A549 (cell line): Measurements from ENCODE around the gene CNTN1.

ENCODE experiments used
- CEBPB ChIP-seq, 2 experiments: fragments of >200 bp in 1 of 2; sonication (Bioruptor Twin) in 1 of 2; formaldehyde crosslinking in 1 of 2; IDR thresholded peaks; 2 replicates each; pipeline ENCODE4 v1.6.1; 2012 to 2016
- ESRRA ChIP-seq: fragments of 150-350 bp; IDR thresholded peaks from 2 replicates; pipeline ENCODE4 v1.6.1; 2014; ENCODE audit warnings: mild to moderate bottlenecking, low read length, borderline replicate concordance
- TF ChIP-seq, protein P1 (sequence below): fragments of >200 bp; sonication (Bioruptor Twin); formaldehyde crosslinking; IDR thresholded peaks from 3 replicates; pipeline ENCODE4 v1.5.1; 2016

DNA sequence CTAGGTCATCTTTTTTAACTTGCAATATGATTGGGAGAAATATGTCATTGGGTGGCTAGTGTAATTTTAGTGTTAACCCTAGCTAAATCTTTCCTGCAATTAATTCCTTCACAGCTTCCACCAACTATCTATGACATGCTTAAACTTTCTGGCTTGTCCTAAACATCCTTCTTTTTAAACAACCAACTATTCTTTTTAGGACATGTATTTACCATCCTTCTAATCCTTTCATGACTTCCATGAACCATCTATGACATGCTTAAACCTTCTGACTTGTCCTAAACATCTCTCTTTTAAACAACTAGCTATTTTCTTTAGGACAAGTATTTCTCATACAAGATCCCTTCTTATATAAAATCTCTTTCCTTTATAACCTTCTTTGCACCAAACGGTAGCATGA is 316.2 kb downstream of the CNTN1 start:
- TF ChIP-seq, protein P1, sequence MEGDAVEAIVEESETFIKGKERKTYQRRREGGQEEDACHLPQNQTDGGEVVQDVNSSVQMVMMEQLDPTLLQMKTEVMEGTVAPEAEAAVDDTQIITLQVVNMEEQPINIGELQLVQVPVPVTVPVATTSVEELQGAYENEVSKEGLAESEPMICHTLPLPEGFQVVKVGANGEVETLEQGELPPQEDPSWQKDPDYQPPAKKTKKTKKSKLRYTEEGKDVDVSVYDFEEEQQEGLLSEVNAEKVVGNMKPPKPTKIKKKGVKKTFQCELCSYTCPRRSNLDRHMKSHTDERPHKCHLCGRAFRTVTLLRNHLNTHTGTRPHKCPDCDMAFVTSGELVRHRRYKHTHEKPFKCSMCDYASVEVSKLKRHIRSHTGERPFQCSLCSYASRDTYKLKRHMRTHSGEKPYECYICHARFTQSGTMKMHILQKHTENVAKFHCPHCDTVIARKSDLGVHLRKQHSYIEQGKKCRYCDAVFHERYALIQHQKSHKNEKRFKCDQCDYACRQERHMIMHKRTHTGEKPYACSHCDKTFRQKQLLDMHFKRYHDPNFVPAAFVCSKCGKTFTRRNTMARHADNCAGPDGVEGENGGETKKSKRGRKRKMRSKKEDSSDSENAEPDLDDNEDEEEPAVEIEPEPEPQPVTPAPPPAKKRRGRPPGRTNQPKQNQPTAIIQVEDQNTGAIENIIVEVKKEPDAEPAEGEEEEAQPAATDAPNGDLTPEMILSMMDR: no peak
- TF ChIP-seq ESRRA (no peak), CEBPB (IDR thresholded peaks at IDR 0.05) (no peak)
